Measurements from ENCODE around the gene SMAP2. TPM values are rescaled to one million over a fixed set of nuclear protein-coding genes. Genes with fewer than 3 reads are reported as not detected.

Gene SMAP2
- total RNA-seq, 1 experiment from 2014 or later: 13.7 TPM

GRCh38 chr1:40393173-40393572, 19.6 kb downstream of the SMAP2 start:
- no peak for DNase-seq
- no peaks in the 10 kb centered on the region for H3K36me3 Mint-ChIP-seq (ENCODE audit: insufficient read depth, unreplicated experiment)
- no peak overlapping the region for H3K4me3 Mint-ChIP-seq (ENCODE audit: low read depth, unreplicated experiment)
- H3K27me3 Mint-ChIP-seq (ENCODE audit: unreplicated experiment): no peaks in the 10 kb centered on the region
- no TSS peak for BruUV-seq (replicated peaks)
- H3K27ac Mint-ChIP-seq (ENCODE audit: unreplicated experiment): no peak overlapping the region
- no peaks in the 10 kb centered on the region for H3K9me3 Mint-ChIP-seq (ENCODE audit: low read depth, unreplicated experiment)
- no peaks in the 10 kb centered on the region for H3K4me1 Mint-ChIP-seq (ENCODE audit: low read depth, unreplicated experiment)
- no peak for TF ChIP-seq CTCF (IDR thresholded peaks at IDR 0.05; ENCODE audit: unreplicated experiment)
- CTCF ChIA-PET: interaction anchor here (0.6 to 1.1 kb wide), 3 partner anchors 10 to 351 kb away, joined by 3 to 8 read pairs (median 5); no protein-coding TSS in a partner anchor
- intact Hi-C loops (cut with micrococcal nuclease; ENCODE audit: unreplicated experiment): no loop called here

GRCh38 chr1:40394491-40395172, 21.1 kb downstream of the SMAP2 start:
- intact Hi-C loops (cut with micrococcal nuclease; ENCODE audit: unreplicated experiment): no loop called here
- CTCF ChIA-PET: no interaction called here
- no peaks in the 10 kb centered on the region for H3K36me3 Mint-ChIP-seq (ENCODE audit: insufficient read depth, unreplicated experiment)
- no peaks in the 10 kb centered on the region for H3K27me3 Mint-ChIP-seq (ENCODE audit: unreplicated experiment)
- no TSS peak for BruUV-seq (replicated peaks)
- DNase-seq: no peak
- H3K27ac Mint-ChIP-seq (ENCODE audit: unreplicated experiment): no peak overlapping the region
- H3K4me1 Mint-ChIP-seq (ENCODE audit: low read depth, unreplicated experiment): no peaks in the 10 kb centered on the region
- no peaks in the 10 kb centered on the region for H3K9me3 Mint-ChIP-seq (ENCODE audit: low read depth, unreplicated experiment)
- TF ChIP-seq CTCF (IDR thresholded peaks at IDR 0.05; ENCODE audit: unreplicated experiment): no peak
- H3K4me3 Mint-ChIP-seq (ENCODE audit: low read depth, unreplicated experiment): no peak overlapping the region

GRCh38 chr1:40395190-40396175, 22.0 kb downstream of the SMAP2 start:
- H3K27ac Mint-ChIP-seq (ENCODE audit: unreplicated experiment): no peak overlapping the region
- BruUV-seq (replicated peaks): no TSS peak
- CTCF ChIA-PET: interaction anchor here (0.6 kb wide), 1 partner anchor 254 kb away, joined by 7 read pairs; no protein-coding TSS in a partner anchor

GRCh38 chr1:40396420-40396819, 22.9 kb downstream of the SMAP2 start:
- intact Hi-C loops (cut with micrococcal nuclease; ENCODE audit: unreplicated experiment): no loop called here
- TF ChIP-seq CTCF (IDR thresholded peaks at IDR 0.05; ENCODE audit: unreplicated experiment): no peak
- CTCF ChIA-PET: no interaction called here

More at GRCh38 chr1:40395190-40396175, 22.0 kb downstream of the SMAP2 start:
- no peak for TF ChIP-seq CTCF (IDR thresholded peaks at IDR 0.05; ENCODE audit: unreplicated experiment)
- Mint-ChIP-seq H3K27me3 (ENCODE audit: unreplicated experiment) (no peaks in the 10 kb centered on the region), H3K4me3 (ENCODE audit: low read depth, unreplicated experiment) (no peak overlapping the region), H3K9me3 (ENCODE audit: low read depth, unreplicated experiment) (no peaks in the 10 kb centered on the region), H3K4me1 (ENCODE audit: low read depth, unreplicated experiment) (peaks cover 6% of the 10 kb centered on the region), H3K36me3 (ENCODE audit: insufficient read depth, unreplicated experiment) (no peaks in the 10 kb centered on the region)
- intact Hi-C loops (cut with micrococcal nuclease; ENCODE audit: unreplicated experiment): no loop called here
- no peak for DNase-seq

More at GRCh38 chr1:40396420-40396819, 22.9 kb downstream of the SMAP2 start:
- Mint-ChIP-seq H3K27me3 (ENCODE audit: unreplicated experiment) (no peaks in the 10 kb centered on the region), H3K9me3 (ENCODE audit: low read depth, unreplicated experiment) (no peaks in the 10 kb centered on the region), H3K4me1 (ENCODE audit: low read depth, unreplicated experiment) (peaks cover 6% of the 10 kb centered on the region), H3K4me3 (ENCODE audit: low read depth, unreplicated experiment) (no peak overlapping the region), H3K27ac (ENCODE audit: unreplicated experiment) (no peak overlapping the region), H3K36me3 (ENCODE audit: insufficient read depth, unreplicated experiment) (no peaks in the 10 kb centered on the region)
- BruUV-seq (replicated peaks): no TSS peak
- no peak for DNase-seq
